ES-I3 (cell line): ENCODE measurements around the gene IL1R1.

ENCODE experiments used
- H3K36me3 ChIP-seq: 2 replicates; pipeline ENCODE4 v1.6.1; 2013; ENCODE audit warnings: mild to moderate bottlenecking, low read length, control low read depth, moderate library complexity; ENCODE audit not compliant: insufficient read depth
- H3K4me1 ChIP-seq: 2 replicates; pipeline ENCODE4 v1.6.1; 2013; ENCODE audit warnings: mild to moderate bottlenecking, control low read depth, low read length; ENCODE audit not compliant: insufficient read depth
- H3K9ac ChIP-seq: 2 replicates; pipeline ENCODE4 v1.6.1; 2013; ENCODE audit warnings: low read depth, mild to moderate bottlenecking, low read length, moderate library complexity
- H3K9me3 ChIP-seq: 2 replicates; pipeline ENCODE4 v1.6.1; 2013; ENCODE audit warnings: mild to moderate bottlenecking, low read length, moderate library complexity; ENCODE audit not compliant: control insufficient read depth, insufficient read depth

IL1R1 gene

DNA sequence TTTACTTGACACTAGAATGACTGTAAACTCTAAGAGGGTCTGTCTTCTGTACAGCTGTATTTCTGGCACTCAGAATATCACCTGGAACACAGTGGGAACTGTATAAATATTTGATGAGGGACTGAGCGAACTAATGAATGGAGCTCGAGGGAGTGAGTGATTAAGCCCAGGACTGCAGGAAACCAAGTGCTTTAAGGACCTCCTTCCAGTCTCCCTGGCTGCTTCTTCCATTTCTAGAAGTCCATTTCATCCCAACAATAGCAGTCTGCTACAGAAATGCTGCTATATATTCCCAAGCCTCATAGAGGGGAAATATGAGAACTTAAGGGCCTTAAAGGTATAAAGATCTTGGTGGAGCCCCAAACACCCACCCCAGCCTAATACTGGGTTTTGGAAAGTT, 41.5 kb downstream of the IL1R1 start:
- H3K36me3 ChIP-seq: no peaks in the 10 kb centered on the region
- H3K9me3 ChIP-seq: no peaks in the 10 kb centered on the region
- H3K9ac ChIP-seq: no peak overlapping the region
- no peaks in the 10 kb centered on the region for H3K4me1 ChIP-seq

- no peaks in the 10 kb centered on the region for H3K36me3 ChIP-seq
- H3K4me1 ChIP-seq: no peaks in the 10 kb centered on the region
- H3K9ac ChIP-seq: no peak overlapping the region
- H3K9me3 ChIP-seq: no peaks in the 10 kb centered on the region
Measured at GRCh38 chr2:102184568-102184967, 42.0 kb downstream of the IL1R1 start.

DNA sequence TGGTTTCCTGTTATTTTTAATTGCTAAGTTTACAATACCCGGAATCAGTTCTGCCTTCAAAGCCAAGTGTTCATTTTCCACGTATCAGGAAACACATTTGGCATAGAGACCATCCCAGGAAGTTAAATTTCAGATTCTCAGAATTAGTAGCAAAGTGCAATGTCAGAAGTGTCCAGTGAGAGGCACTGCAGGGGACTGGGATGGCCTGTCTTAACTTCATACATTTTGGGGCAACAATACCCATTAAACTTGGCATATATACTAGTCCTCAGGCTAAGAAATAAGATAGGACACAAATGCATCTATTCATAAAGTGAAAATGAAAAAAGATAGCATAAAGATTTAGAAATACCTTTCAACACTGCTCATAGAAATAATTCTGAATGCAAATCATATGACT, 42.8 kb downstream of the IL1R1 start:
- Histone ChIP-seq H3K36me3 (no peaks in the 10 kb centered on the region), H3K9ac (no peak overlapping the region), H3K9me3 (no peaks in the 10 kb centered on the region), H3K4me1 (no peaks in the 10 kb centered on the region)

GRCh38 chr2:102186791-102187495, 44.4 kb downstream of the IL1R1 start, which contains the start of gene IL1RL2:
TSS of gene IL1RL2 (plus strand) at chr2:102187023. CDS start at chr2:102187868, 845 bp downstream.
- H3K4me1 ChIP-seq: no peaks in the 10 kb centered on the region
- no peak within 1 kb of the TSS for H3K9ac ChIP-seq
- no peaks in the 10 kb centered on the region for H3K36me3 ChIP-seq
- no peaks in the 10 kb centered on the region for H3K9me3 ChIP-seq

GRCh38 chr2:102187496-102188150, 45.1 kb downstream of the IL1R1 start:
- Histone ChIP-seq H3K9ac (no peak overlapping the region), H3K9me3 (no peaks in the 10 kb centered on the region), H3K4me1 (no peaks in the 10 kb centered on the region), H3K36me3 (no peaks in the 10 kb centered on the region)

GRCh38 chr2:102190430-102191107, 48.0 kb downstream of the IL1R1 start:
- Histone ChIP-seq H3K36me3 (no peaks in the 10 kb centered on the region), H3K4me1 (no peaks in the 10 kb centered on the region), H3K9ac (no peak overlapping the region), H3K9me3 (no peaks in the 10 kb centered on the region)

GRCh38 chr2:102191501-102191900, 49.0 kb downstream of the IL1R1 start:
- Histone ChIP-seq H3K4me1 (no peaks in the 10 kb centered on the region), H3K36me3 (no peaks in the 10 kb centered on the region)

DNA sequence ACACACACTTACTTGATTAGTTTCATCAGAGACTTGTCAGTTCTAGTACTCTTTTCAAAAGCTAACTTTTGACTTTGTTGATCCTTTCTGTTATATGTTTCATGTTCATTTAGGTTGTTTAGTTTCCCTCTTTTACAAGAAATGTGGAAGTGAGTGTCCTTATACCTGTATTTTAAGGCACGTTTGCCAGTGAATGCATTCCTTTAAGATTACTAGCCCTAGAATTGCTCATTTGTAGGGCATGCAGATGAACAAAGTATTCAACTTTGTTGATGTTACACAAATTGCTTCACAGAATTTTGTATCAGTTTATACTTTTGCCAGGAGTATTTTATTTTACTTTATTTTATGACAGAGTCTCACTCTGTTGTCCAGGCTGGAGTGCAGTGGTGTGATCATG, 50.5 kb downstream of the IL1R1 start:
- Histone ChIP-seq H3K4me1 (no peaks in the 10 kb centered on the region; the same call in 1 of the 2 replicates), H3K9ac (no peak overlapping the region), H3K36me3 (no peaks in the 10 kb centered on the region), H3K9me3 (no peaks in the 10 kb centered on the region)

More at GRCh38 chr2:102191501-102191900, 49.0 kb downstream of the IL1R1 start:
- H3K9me3 ChIP-seq: no peaks in the 10 kb centered on the region
- no peak overlapping the region for H3K9ac ChIP-seq

- no peaks in the 10 kb centered on the region for H3K9me3 ChIP-seq
- H3K9ac ChIP-seq: no peak overlapping the region
- H3K36me3 ChIP-seq: no peaks in the 10 kb centered on the region
- H3K4me1 ChIP-seq: no peaks in the 10 kb centered on the region; the same call in 1 of the 2 replicates
Measured at GRCh38 chr2:102194609-102195268, 52.2 kb downstream of the IL1R1 start.

DNA sequence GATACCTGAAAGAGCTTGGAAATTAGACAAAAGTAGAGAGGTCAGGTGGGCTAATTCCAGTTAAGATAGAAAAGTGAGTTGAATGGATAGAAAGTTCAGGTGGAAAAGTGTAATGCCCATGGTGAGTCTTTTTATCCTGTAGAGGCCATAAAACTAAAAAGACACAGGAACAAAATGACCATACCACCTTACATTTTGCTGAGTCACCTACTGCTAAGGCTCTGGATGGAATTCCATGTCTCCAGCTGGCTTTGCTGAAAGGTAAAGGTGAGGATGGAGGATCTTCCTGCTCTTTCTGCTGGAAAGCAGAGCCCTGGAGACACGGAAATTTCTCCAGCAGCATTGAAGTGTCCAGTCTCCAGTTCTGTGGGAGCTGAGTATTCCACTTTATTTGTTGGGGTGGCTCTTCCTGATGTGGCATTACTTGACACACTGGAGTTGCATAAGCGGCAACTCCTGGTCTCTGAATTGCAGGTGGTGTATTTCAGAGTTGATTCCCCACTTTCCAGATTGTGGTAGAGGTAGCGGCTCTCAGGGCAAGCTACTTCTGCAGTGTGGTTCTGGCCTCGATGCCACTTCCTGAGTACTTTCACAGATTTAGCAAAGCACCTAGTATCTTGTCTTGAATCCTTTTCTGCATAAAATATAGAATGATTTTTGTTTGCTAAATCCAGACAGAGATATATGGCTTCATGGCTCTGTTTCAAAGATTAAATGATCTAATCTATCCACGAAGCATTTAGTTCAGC, 55.0 kb downstream of the IL1R1 start:
- H3K4me1 ChIP-seq: no peaks in the 10 kb centered on the region; the same call in 1 of the 2 replicates
- H3K9me3 ChIP-seq: no peaks in the 10 kb centered on the region
- no peak overlapping the region for H3K9ac ChIP-seq
- no peaks in the 10 kb centered on the region for H3K36me3 ChIP-seq

GRCh38 chr2:102200539-102200938, 58.0 kb downstream of the IL1R1 start:
- Histone ChIP-seq H3K9ac (no peak overlapping the region), H3K4me1 (no peaks in the 10 kb centered on the region; the same call in 1 of the 2 replicates), H3K9me3 (no peaks in the 10 kb centered on the region), H3K36me3 (no peaks in the 10 kb centered on the region)

GRCh38 chr2:102204638-102205037, 62.1 kb downstream of the IL1R1 start:
- Histone ChIP-seq H3K4me1 (no peaks in the 10 kb centered on the region), H3K9ac (no peak overlapping the region), H3K36me3 (no peaks in the 10 kb centered on the region), H3K9me3 (no peaks in the 10 kb centered on the region)

DNA sequence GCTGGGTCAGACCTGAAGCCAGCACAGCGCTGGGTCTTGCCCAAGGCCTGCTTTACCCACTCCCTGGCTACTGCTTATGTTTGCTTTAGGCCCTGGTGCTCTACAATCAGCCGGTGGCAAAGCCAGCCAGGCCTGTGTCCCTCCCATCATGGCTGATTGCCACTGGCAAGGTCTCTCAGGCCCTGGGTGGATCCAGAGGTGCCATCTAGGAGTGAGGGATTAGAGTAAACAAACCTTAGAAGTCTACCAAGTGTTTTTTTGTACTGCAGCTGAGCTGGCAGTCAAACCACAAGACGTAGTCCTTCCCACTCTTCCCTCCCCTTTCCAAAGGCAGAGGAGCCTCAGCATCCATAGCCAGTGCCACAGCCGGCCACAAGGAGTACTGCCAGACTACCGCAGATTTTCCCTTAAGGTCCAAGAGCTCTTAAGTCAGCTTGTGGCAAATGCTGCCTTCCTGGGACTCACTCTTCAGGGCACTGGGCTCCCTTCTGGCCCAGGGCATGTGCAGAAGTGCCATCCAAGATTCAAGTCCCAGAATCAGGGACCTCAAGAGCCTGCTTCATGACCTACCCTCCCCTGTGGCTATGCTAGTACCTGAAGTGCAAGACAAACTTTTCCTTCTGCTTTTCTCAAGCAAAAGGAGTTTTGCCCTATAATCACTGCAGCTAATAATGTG, 64.3 kb downstream of the IL1R1 start:
- Histone ChIP-seq H3K9me3 (no peaks in the 10 kb centered on the region), H3K9ac (no peak overlapping the region), H3K36me3 (no peaks in the 10 kb centered on the region), H3K4me1 (no peaks in the 10 kb centered on the region)
